Right ventricle myocardium inferior (tissue), 1 donor: ENCODE data around the gene WNT7A. TPM values are rescaled to one million over a fixed set of nuclear protein-coding genes. Genes with fewer than 3 reads are reported as not detected.
"Not testable (repeated sequence)": the region's sequence is repeated elsewhere in the genome, so short reads cannot be mapped to it uniquely, and the experiment has no call there.

Experiments used
- ATAC-seq: fragments of 200-7000 bp; cut with Tn5 transposase; one replicate; pipeline ENCODE4 v1.9.1; 2020; ENCODE audit warnings: mild to moderate bottlenecking, moderate library complexity
- DNase-seq: peaks from one replicate; pipeline ENCODE4 v3.0.0; 2021; ENCODE audit errors: missing footprints
- intact Hi-C: fragments of 100-400 bp; cut with DNase I; formaldehyde crosslinking; loops from one replicate; pipeline ENCODE4 v1.11.0; 2022
- total RNA-seq: library from RNA; stranded (reverse); fragmentation: NEBNext Ultra II Directional; extraction: Animal tissue kit (Norgen Biotek cat#: 25700); gene quantifications from one replicate; pipeline ENCODE4 v1.2.1, GENCODE V29; 2021
- donor health status: DM: no; HTN: yes; CAD: no; lungs with severe emphysema.

WNT7A gene
- total RNA-seq, 1 donor from 2014 or later = not detected

GRCh38 chr3:13869761-13870343, 10.0 kb downstream of the WNT7A start:
- DNase-seq (no peak), ATAC-seq (no peak)
- intact Hi-C loops = no loop called here

GRCh38 chr3:13868844-13869724, 10.8 kb downstream of the WNT7A start:
- DNase-seq (no peak), ATAC-seq (no peak)
- intact Hi-C loops = no loop called here

- no peak for DNase-seq
- intact Hi-C loops = no loop called here
- no peak for ATAC-seq
Observed at GRCh38 chr3:13867732-13868131, 12.1 kb downstream of the WNT7A start.

GRCh38 chr3:13866041-13866965, 13.6 kb downstream of the WNT7A start:
- intact Hi-C loops = no loop called here
- ATAC-seq = no peak
- no peak for DNase-seq

- ATAC-seq (no peak), DNase-seq (no peak)
- intact Hi-C loops = no loop called here
Observed at GRCh38 chr3:13865581-13865980, 14.3 kb downstream of the WNT7A start.

- ATAC-seq (no peak), DNase-seq (no peak)
- intact Hi-C loops = no loop called here
Observed at GRCh38 chr3:13865106-13865505, 14.8 kb downstream of the WNT7A start.

GRCh38 chr3:13863965-13864595, 15.8 kb downstream of the WNT7A start:
- intact Hi-C loops = no loop called here
- DNase-seq = no peak
- ATAC-seq = no peak

GRCh38 chr3:13863382-13863952, 16.4 kb downstream of the WNT7A start:
- ATAC-seq (no peak), DNase-seq (no peak)
- intact Hi-C loops = no loop called here

- intact Hi-C loops = no loop called here
- ATAC-seq (no peak), DNase-seq (no peak)
Observed at GRCh38 chr3:13861461-13861860, 18.4 kb downstream of the WNT7A start.

GRCh38 chr3:13860001-13860400, 19.9 kb downstream of the WNT7A start:
- ATAC-seq = no peak
- no peak for DNase-seq
- intact Hi-C loops = no loop called here

- ATAC-seq (no peak), DNase-seq (peak; percentile 13)
- intact Hi-C loops = no loop called here
Observed at GRCh38 chr3:13858768-13859520, 20.9 kb downstream of the WNT7A start.

- intact Hi-C loops = no loop called here
- no peak for ATAC-seq
- DNase-seq = peak; percentile 17
Observed at GRCh38 chr3:13857702-13858380, 22.0 kb downstream of the WNT7A start.

GRCh38 chr3:13856628-13857027, 23.2 kb downstream of the WNT7A start:
- ATAC-seq, DNase-seq, intact Hi-C loops: not testable (repeated sequence)

GRCh38 chr3:13856006-13856405, 23.9 kb downstream of the WNT7A start:
- intact Hi-C loops = no loop called here
- DNase-seq = peak; percentile 22
- no peak for ATAC-seq

- DNase-seq (peak; percentile 68), ATAC-seq (no peak)
- intact Hi-C loops = no loop called here
Observed at GRCh38 chr3:13854492-13854891, 25.4 kb downstream of the WNT7A start.

- intact Hi-C loops = no loop called here
- ATAC-seq = no peak
- DNase-seq = no peak
Observed at GRCh38 chr3:13853978-13854296, 25.9 kb downstream of the WNT7A start.

- intact Hi-C loops = no loop called here
- peak; percentile 45 for DNase-seq
- ATAC-seq = no peak
Observed at GRCh38 chr3:13853256-13853977, 26.5 kb downstream of the WNT7A start.
